Activated gamma-delta T cell treated with anti-CD3 and anti-CD28 coated beads, Interleukin-2, amount 50 U/mL, for 16 hours (primary cell): ENCODE measurements around the gene TIMM22.
"Not testable (repeated sequence)": the region's sequence is repeated elsewhere in the genome, so short reads cannot be mapped to it uniquely, and the experiment has no call there.

Source experiments
- DNase-seq: peaks from one replicate; pipeline ENCODE4 v3.0.0-alpha.2; 2020; ENCODE audit warnings: low read depth

Gene TIMM22

GRCh38 chr17:973053-973452 lies 23.9 kb upstream of the TIMM22 start:
- DNase-seq: no peak

DNA sequence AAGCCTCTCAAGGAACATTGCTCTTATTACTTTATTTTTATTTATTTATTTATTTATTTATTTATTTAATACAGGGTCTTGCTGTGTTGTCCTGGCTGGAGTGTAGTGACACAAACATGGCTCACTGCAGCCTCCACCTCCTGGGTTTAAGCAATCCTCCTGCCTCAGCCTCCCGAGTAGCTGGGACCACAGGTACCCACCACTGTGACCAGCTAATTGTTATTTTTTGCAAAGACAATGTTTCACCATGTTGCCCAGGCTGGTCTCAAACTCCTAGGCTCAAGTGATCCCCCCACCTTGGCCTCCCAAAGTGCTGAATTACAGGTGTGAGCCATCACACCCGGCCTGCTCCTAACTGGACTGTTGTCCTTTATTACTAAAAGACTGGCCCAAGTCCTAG lies 22.2 kb upstream of the TIMM22 start:
- DNase-seq: not testable (repeated sequence)

GRCh38 chr17:975371-975915 lies 21.5 kb upstream of the TIMM22 start:
- no peak for DNase-seq

GRCh38 chr17:976312-976711 lies 20.6 kb upstream of the TIMM22 start:
- no peak for DNase-seq

DNA sequence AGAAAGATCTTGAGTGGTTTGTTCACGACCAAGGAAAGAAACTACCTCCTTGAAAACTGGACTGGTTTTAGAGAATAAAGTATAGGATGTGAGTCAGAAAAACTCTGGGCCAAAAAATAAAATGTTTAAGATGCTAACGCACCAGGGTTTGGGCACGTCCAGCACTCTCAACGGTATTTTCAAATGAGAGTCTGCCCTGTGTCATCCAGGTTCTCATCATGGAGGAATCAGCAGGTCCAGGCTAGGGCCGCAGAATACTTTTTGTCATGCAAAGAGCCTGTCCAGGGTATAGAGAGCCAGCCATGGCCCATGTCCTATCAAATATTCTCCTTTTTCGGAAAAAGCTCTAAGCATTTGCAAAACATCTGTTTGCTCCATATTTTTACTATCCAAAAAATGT lies 19.8 kb upstream of the TIMM22 start:
- DNase-seq: no peak

DNA sequence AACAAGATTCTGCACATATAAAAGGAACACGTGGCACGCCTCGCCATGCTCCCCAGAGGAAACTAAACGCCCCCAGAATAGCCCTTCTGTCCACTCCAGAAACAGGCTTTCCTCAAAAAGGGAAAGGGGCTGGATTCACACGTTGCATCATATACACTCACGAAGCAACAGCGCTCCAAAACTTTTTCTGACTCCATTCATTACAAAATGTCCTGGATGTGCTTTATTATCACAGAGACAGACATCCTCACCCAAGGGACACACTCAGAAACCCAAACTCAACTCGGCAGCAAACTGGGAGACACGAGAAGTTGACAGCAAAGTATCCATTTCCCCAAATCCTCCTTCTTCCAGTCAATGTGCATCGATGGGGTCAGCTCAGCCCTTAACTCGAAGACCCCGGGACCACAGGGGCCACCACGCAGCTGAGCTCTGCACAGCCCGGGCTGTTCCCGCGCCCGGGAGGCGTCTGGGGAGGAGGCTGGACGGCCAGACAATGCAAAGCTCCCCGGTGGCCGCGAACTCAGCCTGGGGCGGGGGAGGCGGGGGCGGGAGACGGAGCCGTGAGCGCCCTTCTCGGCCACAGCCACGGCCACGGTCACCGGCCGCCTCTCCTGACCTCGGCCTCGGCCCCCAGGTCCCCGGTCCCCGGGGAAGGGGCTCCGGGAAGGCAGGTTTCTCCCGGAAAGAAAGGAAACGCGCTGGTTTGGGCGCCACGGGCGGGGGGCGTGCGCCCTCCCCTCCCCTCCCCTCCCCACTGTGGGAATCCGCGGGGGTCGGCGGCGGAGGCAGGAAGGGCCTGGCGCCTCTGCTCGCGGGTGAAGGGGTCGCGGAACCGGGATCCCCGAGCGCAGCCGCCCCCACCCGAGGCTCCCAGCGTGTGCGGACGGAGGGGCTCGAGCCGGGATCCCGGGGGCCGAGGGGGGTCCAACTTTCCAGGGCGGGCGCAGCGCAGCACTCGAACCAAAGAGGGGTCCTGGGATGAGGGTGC lies 18.5 kb upstream of the TIMM22 start:
- no peak for DNase-seq

DNA sequence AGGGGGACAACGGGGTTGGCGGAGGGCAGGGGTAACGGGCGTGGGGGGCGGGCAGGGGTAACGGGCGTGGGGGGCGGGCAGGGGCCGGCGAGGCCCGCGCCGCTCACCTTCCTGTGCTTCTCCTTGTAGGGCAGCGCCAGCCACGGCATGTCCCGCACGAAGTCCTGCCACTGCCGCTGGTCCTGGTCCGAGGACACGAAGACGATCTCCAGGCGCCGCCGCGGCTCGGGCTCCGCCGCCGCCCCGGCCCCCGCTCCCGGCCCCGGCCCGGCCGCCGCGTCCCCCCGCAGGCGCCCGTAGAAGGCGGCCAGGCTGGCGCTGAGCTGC lies 17.8 kb upstream of the TIMM22 start:
- no peak for DNase-seq

DNA sequence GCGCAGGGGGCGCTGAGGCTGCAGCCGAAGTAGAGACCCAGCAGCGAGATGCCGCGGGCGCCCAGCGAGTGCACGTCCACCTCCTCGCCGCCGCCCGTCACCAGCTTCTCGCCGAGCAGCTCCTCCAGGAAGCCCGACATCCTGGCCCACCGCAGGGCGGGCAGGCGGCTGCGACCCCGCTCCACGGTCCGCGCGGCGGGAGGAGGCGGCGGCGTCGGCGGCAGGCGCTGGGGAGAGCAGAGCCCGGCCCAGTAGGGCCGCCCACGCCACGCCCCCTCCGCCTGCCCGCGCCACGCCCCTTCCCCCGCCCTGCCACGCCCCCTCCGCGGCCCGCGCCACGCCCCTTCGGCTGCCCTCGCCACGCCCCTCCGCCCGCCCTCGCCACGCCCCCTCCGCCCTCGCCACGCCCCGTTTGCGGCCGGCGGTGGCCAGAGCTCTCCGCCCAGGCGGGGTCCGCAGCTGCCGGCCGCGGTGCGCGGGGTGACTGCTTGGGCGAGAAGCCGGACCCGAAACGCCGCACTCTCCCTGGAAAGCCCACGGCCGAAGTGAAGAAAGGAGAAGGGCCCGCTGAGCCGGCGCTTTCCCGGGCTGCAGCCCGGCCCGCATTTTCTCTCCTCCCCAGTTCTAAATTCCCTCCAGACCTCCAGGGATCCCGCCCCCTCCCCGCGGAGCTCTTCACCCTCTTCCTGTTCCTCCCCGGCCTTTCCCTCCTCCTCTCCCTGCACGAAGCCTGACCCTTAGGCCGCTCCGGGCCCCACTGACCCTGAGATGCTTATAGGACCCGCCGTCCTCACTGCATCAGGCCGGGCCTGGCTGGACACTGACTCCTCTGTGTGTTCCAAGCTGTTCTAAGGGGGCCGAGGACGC lies 17.2 kb upstream of the TIMM22 start, which contains the start of gene NXN:
TSS of gene NXN (minus strand) at position 238 of the 867 bp plus-strand sequence.
- peak; percentile 86 for DNase-seq

GRCh38 chr17:980406-981291 lies 16.3 kb upstream of the TIMM22 start:
- peak; percentile 52 for DNase-seq

DNA sequence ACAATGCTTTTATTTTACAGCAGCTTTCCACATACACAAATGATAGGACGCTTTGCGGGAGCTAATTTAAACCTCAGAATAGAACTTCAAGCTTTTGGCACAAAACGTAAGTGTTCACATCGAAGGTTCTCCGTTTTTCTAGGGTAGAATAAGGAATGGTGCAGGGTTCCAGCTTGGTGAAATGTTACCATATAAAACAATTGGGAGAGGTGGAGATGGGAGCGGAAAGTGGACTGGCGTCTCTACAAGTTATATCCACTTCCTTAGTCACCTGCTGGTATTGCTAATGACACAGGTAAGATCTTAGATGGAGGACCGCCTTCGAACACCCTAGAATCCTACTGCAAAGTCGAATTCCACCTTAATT lies 15.7 kb upstream of the TIMM22 start:
- no peak for DNase-seq

GRCh38 chr17:983921-984320 lies 13.0 kb upstream of the TIMM22 start:
- no peak for DNase-seq

- DNase-seq: no peak
Observed at GRCh38 chr17:986322-986929, 10.5 kb upstream of the TIMM22 start.

GRCh38 chr17:987931-988330 lies 9.0 kb upstream of the TIMM22 start:
- no peak for DNase-seq

- DNase-seq: no peak
Observed at GRCh38 chr17:988561-988960, 8.4 kb upstream of the TIMM22 start.

DNA sequence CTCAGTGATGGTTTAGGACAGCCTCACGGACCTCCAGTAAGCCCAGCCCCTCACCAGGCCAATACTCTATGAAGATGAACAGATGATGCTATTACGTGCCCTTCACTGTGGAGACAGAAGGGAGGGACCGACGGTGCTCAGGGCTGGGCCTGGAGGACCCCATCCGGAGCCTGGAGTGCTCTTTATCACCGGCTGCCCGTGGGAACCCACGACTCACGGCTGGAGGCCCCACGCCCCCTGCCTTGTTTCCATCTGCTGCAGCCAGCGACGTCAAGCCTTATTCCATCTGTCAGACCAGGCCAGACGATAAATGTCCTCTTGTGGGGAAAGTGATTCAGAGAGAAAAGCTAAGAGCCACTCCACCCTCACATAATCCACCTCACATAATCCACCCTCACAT lies 4.0 kb upstream of the TIMM22 start:
- no peak for DNase-seq

DNA sequence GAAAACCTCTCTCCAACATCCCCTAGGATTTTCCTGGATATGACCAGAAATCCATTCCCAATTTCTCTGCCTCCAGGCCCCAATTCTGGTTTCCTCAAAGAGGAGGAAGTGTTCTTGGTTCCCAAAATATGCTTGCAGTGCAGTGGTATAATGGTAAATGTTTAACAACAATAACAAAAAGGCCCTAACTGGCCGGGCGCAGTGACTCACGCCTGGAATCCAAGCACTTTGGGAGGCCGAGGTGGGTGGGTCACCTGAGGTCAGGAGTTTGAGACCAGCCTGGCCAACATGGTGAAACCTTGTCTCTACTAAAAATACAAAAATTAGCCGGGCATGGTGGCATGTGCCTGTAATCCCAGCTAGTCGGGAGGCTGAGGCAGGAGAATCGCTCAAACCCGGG lies 1.6 kb upstream of the TIMM22 start:
- not testable (repeated sequence) for DNase-seq

DNA sequence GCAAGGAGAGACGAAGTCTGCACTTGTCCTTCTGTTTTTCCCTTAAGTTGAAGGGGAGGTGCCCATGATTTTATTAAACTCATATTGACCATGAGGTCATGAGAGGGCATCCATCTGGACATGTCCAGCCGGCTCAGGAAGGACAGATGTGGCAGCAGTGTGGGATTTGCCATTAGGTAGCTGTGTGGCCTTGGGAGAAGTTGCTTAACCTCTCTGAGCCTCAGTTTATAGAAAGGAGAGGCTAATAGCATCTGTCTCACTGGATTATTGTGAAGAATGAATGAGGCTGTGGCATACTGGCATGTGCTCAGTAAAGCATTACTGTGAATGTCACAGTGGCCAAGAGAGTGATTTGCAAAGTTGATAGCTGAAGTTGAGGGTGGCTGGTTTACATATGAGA lies 1.2 kb downstream of the TIMM22 start:
- no peak for DNase-seq

GRCh38 chr17:1000597-1001461 lies 3.9 kb downstream of the TIMM22 start:
- no peak for DNase-seq

- DNase-seq: no peak
Observed at GRCh38 chr17:1001640-1002411, 4.9 kb downstream of the TIMM22 start.

GRCh38 chr17:1002412-1002753 lies 5.5 kb downstream of the TIMM22 start:
- no peak for DNase-seq
